Stomach (tissue), 4 donors: ENCODE data around the gene ELOA.

Experiments
- EP300 ChIP-seq: sonication (generic); formaldehyde crosslinking; IDR thresholded peaks from one replicate; pipeline ENCODE4 v1.6.1; 2017; ENCODE audit warnings: antibody characterized with exemption
- POLR2A ChIP-seq, 4 donors: fragments of 450-650 bp; IDR thresholded peaks; one replicate each; pipeline ENCODE4 v1.6.1; 2016; ENCODE audit warnings: antibody characterized with exemption in 4 of 4, control low read depth in 2 of 4, mild to moderate bottlenecking in 1 of 4, moderate library complexity in 1 of 4
- TF ChIP-seq, protein P1 (sequence below), 7 experiments: fragments of 450-650 bp in 4 of 7; fragments of 200-600 bp in 3 of 7; sonication (generic) in 3 of 7; IDR thresholded peaks; one replicate each; pipeline ENCODE4 v1.5.1; 2016 to 2019; ENCODE audit warnings: antibody characterized with exemption in 7 of 7, control low read depth in 2 of 7, mild to moderate bottlenecking in 1 of 7

DNA sequence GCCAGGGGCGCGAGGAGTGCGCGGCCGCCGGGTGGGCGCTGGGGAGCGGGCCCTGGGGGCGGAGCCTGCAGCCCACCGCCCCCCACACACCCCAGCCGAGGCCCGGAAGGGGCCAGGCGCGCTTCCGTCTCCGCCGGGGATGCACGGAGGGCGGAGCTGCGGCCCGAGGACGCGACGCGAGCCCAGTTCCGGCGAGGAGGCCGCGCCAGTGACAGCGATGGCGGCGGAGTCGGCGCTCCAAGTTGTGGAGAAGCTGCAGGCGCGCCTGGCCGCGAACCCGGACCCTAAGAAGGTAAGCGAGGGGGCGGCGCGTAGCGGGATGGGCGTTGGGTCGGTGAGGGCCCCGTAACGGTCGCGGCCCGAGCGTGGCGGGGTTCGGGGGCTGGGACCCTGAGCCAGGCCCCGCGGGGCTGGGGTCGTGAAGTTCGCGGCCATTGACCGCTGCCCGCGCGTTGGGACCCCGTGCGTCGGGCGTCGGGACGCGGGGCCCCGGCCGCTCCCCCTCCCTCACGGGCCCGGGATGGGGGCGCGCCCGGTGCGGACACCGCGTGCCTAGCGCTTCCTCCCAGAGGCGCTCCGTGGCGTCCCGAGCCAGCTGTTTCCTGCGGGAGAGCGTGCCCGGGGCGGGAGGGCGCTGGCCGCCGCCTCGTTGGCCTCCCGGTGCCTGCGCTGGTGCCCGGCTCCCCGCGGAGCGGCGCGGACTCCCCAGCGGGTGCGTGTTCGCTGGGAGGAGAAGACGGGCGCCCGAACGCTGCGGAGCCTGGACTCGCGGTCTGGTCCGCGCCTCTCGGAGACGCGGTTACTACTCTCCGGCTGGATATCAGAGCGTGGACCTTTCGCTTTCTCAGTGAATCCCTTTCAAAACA is at the start of gene ELOA:
- TF ChIP-seq, protein P1, sequence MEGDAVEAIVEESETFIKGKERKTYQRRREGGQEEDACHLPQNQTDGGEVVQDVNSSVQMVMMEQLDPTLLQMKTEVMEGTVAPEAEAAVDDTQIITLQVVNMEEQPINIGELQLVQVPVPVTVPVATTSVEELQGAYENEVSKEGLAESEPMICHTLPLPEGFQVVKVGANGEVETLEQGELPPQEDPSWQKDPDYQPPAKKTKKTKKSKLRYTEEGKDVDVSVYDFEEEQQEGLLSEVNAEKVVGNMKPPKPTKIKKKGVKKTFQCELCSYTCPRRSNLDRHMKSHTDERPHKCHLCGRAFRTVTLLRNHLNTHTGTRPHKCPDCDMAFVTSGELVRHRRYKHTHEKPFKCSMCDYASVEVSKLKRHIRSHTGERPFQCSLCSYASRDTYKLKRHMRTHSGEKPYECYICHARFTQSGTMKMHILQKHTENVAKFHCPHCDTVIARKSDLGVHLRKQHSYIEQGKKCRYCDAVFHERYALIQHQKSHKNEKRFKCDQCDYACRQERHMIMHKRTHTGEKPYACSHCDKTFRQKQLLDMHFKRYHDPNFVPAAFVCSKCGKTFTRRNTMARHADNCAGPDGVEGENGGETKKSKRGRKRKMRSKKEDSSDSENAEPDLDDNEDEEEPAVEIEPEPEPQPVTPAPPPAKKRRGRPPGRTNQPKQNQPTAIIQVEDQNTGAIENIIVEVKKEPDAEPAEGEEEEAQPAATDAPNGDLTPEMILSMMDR (IDR thresholded peaks at IDR 0.05): no peak
- TF ChIP-seq EP300 (no peak), POLR2A (IDR thresholded peaks at IDR 0.05) (peak in 1 of 4 donors; percentile 37)
